Right lobe of liver (tissue), 6 donors: ENCODE data around the gene ZMYND8. TPM values are rescaled to one million over a fixed set of nuclear protein-coding genes. Genes with fewer than 3 reads are reported as not detected.
"Not testable (repeated sequence)": the region's sequence is repeated elsewhere in the genome, so short reads cannot be mapped to it uniquely, and the experiment has no call there.

ENCODE experiments used
- ATAC-seq, 4 donors: fragments of 200-7000 bp; cut with Tn5 transposase; one replicate each; pipeline ENCODE4 v1.9.1; 2020; ENCODE audit warnings: mild to moderate bottlenecking in 4 of 4, moderate library complexity in 4 of 4
- DNase-seq, 3 donors: peaks; one replicate each; pipeline ENCODE4 v3.0.0-alpha.2; 2020
- H3K27ac ChIP-seq, 3 donors: fragments of 200-600 bp; one replicate each; pipeline ENCODE4 v1.8.0; 2022
- H3K27me3 ChIP-seq, 2 donors: fragments of 200-600 bp; one replicate each; pipeline ENCODE4 v1.8.0; 2022
- H3K36me3 ChIP-seq, 4 donors: fragments of 200-600 bp; sonication (generic) in 1 of 4; one replicate each; pipeline versions ENCODE4 v1.5.1 to v1.8.0; 2017 to 2022; ENCODE audit warnings: control low read depth in 1 of 4
- H3K4me1 ChIP-seq, 4 donors: fragments of 200-600 bp; sonication (generic) in 1 of 4; one replicate each; pipeline versions ENCODE4 v1.5.1 to v1.8.0; 2017 to 2022; ENCODE audit warnings: control low read depth in 1 of 4
- H3K4me3 ChIP-seq, 3 donors: fragments of 200-600 bp; one replicate each; pipeline ENCODE4 v1.8.0; 2022
- H3K9me3 ChIP-seq, 4 donors: fragments of 200-600 bp; sonication (generic) in 1 of 4; one replicate each; pipeline versions ENCODE4 v1.5.1 to v1.8.0; 2017 to 2022; ENCODE audit warnings: control low read depth in 1 of 4
- CTCF ChIP-seq, 4 donors: fragments of 200-600 bp in 3 of 4; fragments of 450-650 bp in 1 of 4; IDR thresholded peaks; one replicate each; pipeline versions ENCODE4 v1.5.1 to v1.8.0; 2016 to 2022; ENCODE audit warnings: antibody characterized with exemption in 4 of 4, mild to moderate bottlenecking in 2 of 4
- POLR2A ChIP-seq: fragments of 450-650 bp; IDR thresholded peaks from one replicate; pipeline ENCODE4 v1.6.1; 2017; ENCODE audit warnings: antibody characterized with exemption, mild to moderate bottlenecking
- WGBS: methylation state at CpG from one replicate; pipeline ENCODE4 v1.1.6; 2018; ENCODE audit warnings: low coverage, low lambda C conversion rate; ENCODE audit not compliant: insufficient coverage; ENCODE audit errors: missing lambda C conversion rate; 5-methylcytosine and 5-hydroxymethylcytosine counted together
- intact Hi-C, 2 donors: fragments of 100-400 bp; cut with DNase I; formaldehyde crosslinking; loops; one replicate each; pipeline versions ENCODE4 v1.11.2 to v1.14.1; 2022
- total RNA-seq, 6 experiments: library from RNA; depleted of rRNA in 2 of 6; stranded (reverse); fragments of >200 nt in 2 of 6; fragmentation: NEBNext Ultra II Directional in 3 of 6; extraction: Animal tissue kit (Norgen Biotek cat#: 25700) in 3 of 6; gene quantifications; one replicate each; pipeline versions ENCODE4 v1.1.0 to v1.2.4, GENCODE V29; 2016 to 2023
- donor health status: DM: no; HTN: yes; CAD: no.
- donor health status: DM: no; HTN: no; CAD: no.
- donor health status: DM: no; HTN: no; CAD: no.
- donor health status: DM: no; HTN: yes; CAD: no.
- donor health status: DM: no; HTN: yes; CAD: no.

ZMYND8 gene
- total RNA-seq, 6 experiments from 2014 or later, result 7.8 to 25.7 (median 13.8) TPM

- Histone ChIP-seq H3K27ac (no peak overlapping the region), H3K4me1 (no peaks in the 10 kb centered on the region), H3K4me3 (no peak overlapping the region), H3K36me3 (peaks cover 0 to 31% (median 13%) of the 10 kb centered on the region in 4 donors), H3K9me3 (no peaks in the 10 kb centered on the region), H3K27me3 (no peaks in the 10 kb centered on the region)
- TF ChIP-seq POLR2A (no peak), CTCF (IDR thresholded peaks at IDR 0.05) (no peak)
- DNase-seq (no peak), ATAC-seq (no peak)
- intact Hi-C loops, result no loop called here
- 71% methylated on average over 3 of the region's 3 CpGs for WGBS
Observed at GRCh38 chr20:47280668-47281067, 75.8 kb downstream of the ZMYND8 start.

- no peaks in the 10 kb centered on the region for H3K9me3 ChIP-seq
- no peak for DNase-seq
- no peak overlapping the region for H3K4me3 ChIP-seq
- peaks cover 0 to 27% (median 14%) of the 10 kb centered on the region in 4 donors for H3K36me3 ChIP-seq
- no peak overlapping the region for H3K27ac ChIP-seq
- 100% methylated on average over 6 of the region's 7 CpGs for WGBS
- intact Hi-C loops, result no loop called here
- TF ChIP-seq CTCF (IDR thresholded peaks at IDR 0.05) (no peak), POLR2A (no peak)
- ATAC-seq, result no peak
- H3K27me3 ChIP-seq, result no peaks in the 10 kb centered on the region
- H3K4me1 ChIP-seq, result no peaks in the 10 kb centered on the region
Observed at GRCh38 chr20:47280228-47280627, 76.3 kb downstream of the ZMYND8 start.

GRCh38 chr20:47278907-47279348 lies 77.6 kb downstream of the ZMYND8 start:
- WGBS, result 94% methylated on average over 3 of the region's 8 CpGs
- Histone ChIP-seq H3K4me3 (no peak overlapping the region), H3K9me3 (no peaks in the 10 kb centered on the region), H3K27ac (no peak overlapping the region), H3K27me3 (no peaks in the 10 kb centered on the region), H3K36me3 (peaks cover 0 to 17% (median 14%) of the 10 kb centered on the region in 4 donors), H3K4me1 (peaks cover 0 to 10% (median 2%) of the 10 kb centered on the region in 4 donors)
- no peak for DNase-seq
- no peak for ATAC-seq
- no peak for TF ChIP-seq POLR2A
- TF ChIP-seq CTCF (IDR thresholded peaks at IDR 0.05), result no peak
- intact Hi-C loops, result loop anchor here (5.0 to 10.0 kb wide), 2 partner anchors 103 to 106 kb away; no protein-coding TSS in a partner anchor

- WGBS, result 94% methylated on average over 5 of the region's 5 CpGs
- not testable (repeated sequence) for H3K27me3 ChIP-seq, H3K27ac ChIP-seq, H3K4me3 ChIP-seq, ATAC-seq, H3K9me3 ChIP-seq, DNase-seq
- Histone ChIP-seq H3K36me3 (peaks cover 0 to 15% (median 8%) of the 10 kb centered on the region in 4 donors), H3K4me1 (peaks cover 0 to 11% (median 2%) of the 10 kb centered on the region in 4 donors)
- intact Hi-C loops, result loop anchor here (5.0 to 10.0 kb wide), 2 partner anchors 105 to 107 kb away; no protein-coding TSS in a partner anchor
Observed at GRCh38 chr20:47277535-47277872, 79.0 kb downstream of the ZMYND8 start.

GRCh38 chr20:47276851-47277534 lies 79.5 kb downstream of the ZMYND8 start:
- intact Hi-C loops, result loop anchor here (5.0 to 10.0 kb wide), 2 partner anchors 105 to 108 kb away; no protein-coding TSS in a partner anchor
- no peak for TF ChIP-seq POLR2A
- TF ChIP-seq CTCF (IDR thresholded peaks at IDR 0.05), result no peak
- H3K9me3 ChIP-seq, result no peaks in the 10 kb centered on the region
- ATAC-seq (no peak), DNase-seq (no peak)
- no peak overlapping the region for H3K27ac ChIP-seq
- WGBS, result 54% methylated on average over 8 of the region's 8 CpGs
- H3K4me1 ChIP-seq, result peaks cover 0 to 11% (median 2%) of the 10 kb centered on the region in 4 donors
- no peaks in the 10 kb centered on the region for H3K27me3 ChIP-seq
- H3K36me3 ChIP-seq, result peaks cover 0 to 11% (median 8%) of the 10 kb centered on the region in 4 donors
- no peak overlapping the region for H3K4me3 ChIP-seq
